HG02623 (cell line): ENCODE measurements around the gene MOB3C.

Source experiments
- ATAC-seq: cut with Tn5 transposase; IDR thresholded peaks from one replicate; pipeline ENCODE4 v1.9.1; 2021; ENCODE audit warnings: moderate library complexity; ENCODE audit not compliant: unreplicated experiment

Gene MOB3C

GRCh38 chr1:46580140-46580903 lies 36.3 kb downstream of the MOB3C start:
- no peak for ATAC-seq

GRCh38 chr1:46577671-46578070 lies 38.9 kb downstream of the MOB3C start:
- no peak for ATAC-seq

GRCh38 chr1:46576596-46576995 lies 40.0 kb downstream of the MOB3C start:
- ATAC-seq: no peak

GRCh38 chr1:46575778-46576177 lies 40.8 kb downstream of the MOB3C start:
- ATAC-seq: no peak

GRCh38 chr1:46575300-46575699 lies 41.3 kb downstream of the MOB3C start:
- no peak for ATAC-seq

- no peak for ATAC-seq
Measured at GRCh38 chr1:46571691-46572225, 44.9 kb downstream of the MOB3C start.

GRCh38 chr1:46569884-46570725 lies 46.5 kb downstream of the MOB3C start:
- no peak for ATAC-seq

- no peak for ATAC-seq
Measured at GRCh38 chr1:46569116-46569515, 47.5 kb downstream of the MOB3C start.

- ATAC-seq: no peak
Measured at GRCh38 chr1:46568461-46568891, 48.1 kb downstream of the MOB3C start.

- no peak for ATAC-seq
Measured at GRCh38 chr1:46563341-46563740, 53.3 kb downstream of the MOB3C start.

GRCh38 chr1:46562498-46562897 lies 54.1 kb downstream of the MOB3C start:
- ATAC-seq: no peak

GRCh38 chr1:46558966-46559365 lies 57.6 kb downstream of the MOB3C start:
- no peak for ATAC-seq

- ATAC-seq: no peak
Measured at GRCh38 chr1:46558141-46558963, 58.3 kb downstream of the MOB3C start.
